HCT116 (cell line): ENCODE data around the gene COL5A1. TPM values are rescaled to one million over a fixed set of nuclear protein-coding genes. Genes with fewer than 3 reads are reported as not detected.

ENCODE experiments used
- ATAC-seq: fragments of 200-7000 bp; cut with Tn5 transposase; 2 replicates; pipeline ENCODE4 v1.9.1; 2020; ENCODE audit warnings: mild to moderate bottlenecking, moderate library complexity
- BruUV-seq: library from RNA; stranded (reverse); fragments of 400-500 nt; replicated peaks from 2 replicates; lab custom pipeline; 2021; lab: Mats Ljungman, UMichigan
- CTCF ChIA-PET: fragments of 300-600 bp; sonication (Branson Sonifier 250); formaldehyde crosslinking; loops from one replicate; lab custom pipeline; 2021; ENCODE audit warnings: antibody characterized with exemption; lab: Charles Lee
- POLR2A ChIA-PET: fragments of 300-600, 350-600 bp; sonication (Branson Sonifier 250); formaldehyde crosslinking; loops from one replicate; lab custom pipeline; 2021; ENCODE audit warnings: antibody characterized with exemption; lab: Charles Lee
- RAD21 ChIA-PET, 2 experiments: fragments of 300-600 bp; sonication (Branson Sonifier 250); formaldehyde crosslinking; loops; one replicate each; lab custom pipeline; 2023; ENCODE audit warnings: low total read pairs in 2 of 2; ENCODE audit not compliant: uncharacterized antibody in 2 of 2, unreplicated experiment in 2 of 2, low non-redundant PET in 1 of 2; lab: Charles Lee
- DNase-seq: peaks from one replicate; pipeline ENCODE4 v3.0.0-alpha.2; 2010; ENCODE audit warnings: low read depth, low spot score
- H2AFZ ChIP-seq: fragments of 200-600 bp; shearing (Covaris generic), sonication (generic); 2 replicates; pipeline ENCODE4 v1.6.1; 2017; ENCODE audit warnings: low read depth, mixed run types, mixed read lengths, antibody characterized with exemption, low read length; ENCODE audit not compliant: poor library complexity, severe bottlenecking
- H3K27ac ChIP-seq: 2 replicates; pipeline ENCODE4 v1.5.1; 2012; ENCODE audit warnings: low read depth, low read length
- H3K27me3 ChIP-seq: fragments of 200-600 bp; sonication (generic); 2 replicates; pipeline ENCODE4 v1.6.1; 2016; ENCODE audit warnings: mixed run types, low read length, mixed read lengths; ENCODE audit not compliant: insufficient read depth
- H3K36me3 ChIP-seq, 2 experiments: fragments of 200-500 bp in 1 of 2; fragments of 200-600 bp in 1 of 2; sonication (Bioruptor generic) in 1 of 2; sonication (generic) in 1 of 2; 2 replicates each; pipeline versions ENCODE4 v1.5.1 to v1.6.1; 2014 to 2016; ENCODE audit warnings: low read length in 2 of 2, inconsistent platforms in 1 of 2, mixed read lengths in 1 of 2, mixed run types in 1 of 2; ENCODE audit not compliant: insufficient read depth in 2 of 2, control insufficient read depth in 1 of 2
- H3K4me1 ChIP-seq, 2 experiments: fragments of 200-600 bp in 1 of 2; sonication (generic) in 1 of 2; 2 replicates each; pipeline versions ENCODE4 v1.5.1 to v1.6.1; 2012 to 2017; ENCODE audit warnings: low read length in 2 of 2, inconsistent platforms in 1 of 2, mild to moderate bottlenecking in 1 of 2, mixed read lengths in 1 of 2, mixed run types in 1 of 2, moderate library complexity in 1 of 2; ENCODE audit not compliant: insufficient read depth in 2 of 2, control insufficient read depth in 1 of 2
- H3K4me2 ChIP-seq: fragments of 200-600 bp; sonication (generic); 2 replicates; pipeline ENCODE4 v1.6.1; 2017; ENCODE audit warnings: mixed run types, low read length, mixed read lengths
- H3K4me3 ChIP-seq, 2 experiments: fragments of 200-600 bp in 1 of 2; sonication (generic) in 1 of 2; replicated peaks in 1 of 2; 2 replicates each; pipeline ENCODE4 v1.5.1; 2011 to 2016; ENCODE audit warnings: low read length in 2 of 2, control low read depth in 1 of 2, low read depth in 1 of 2, mild to moderate bottlenecking in 1 of 2, mixed read lengths in 1 of 2, mixed run types in 1 of 2
- H3K79me2 ChIP-seq: fragments of 200-600 bp; sonication (generic); 2 replicates; pipeline ENCODE4 v1.6.1; 2017; ENCODE audit warnings: mild to moderate bottlenecking, mixed run types, low read length, moderate library complexity, mixed read lengths; ENCODE audit not compliant: insufficient read depth
- H3K9ac ChIP-seq: fragments of 200-600 bp; sonication (generic); 2 replicates; pipeline ENCODE4 v1.6.1; 2016; ENCODE audit warnings: low read length, mixed read lengths
- H3K9me2 ChIP-seq: fragments of 200-600 bp; sonication (generic), shearing (Covaris generic); 2 replicates; pipeline ENCODE4 v1.6.1; 2017; ENCODE audit warnings: mixed run types, mild to moderate bottlenecking, moderate library complexity; ENCODE audit not compliant: insufficient read depth
- H3K9me3 ChIP-seq, 2 experiments: fragments of 200-500 bp in 1 of 2; fragments of 200-600 bp in 1 of 2; sonication (Bioruptor generic) in 1 of 2; sonication (generic) in 1 of 2; 2 replicates each; pipeline ENCODE4 v1.6.1; 2014 to 2017; ENCODE audit warnings: low read length in 2 of 2, mixed read lengths in 2 of 2, inconsistent platforms in 1 of 2, low read depth in 1 of 2, mild to moderate bottlenecking in 1 of 2, mixed run types in 1 of 2, moderate library complexity in 1 of 2; ENCODE audit not compliant: control insufficient read depth in 1 of 2, insufficient read depth in 1 of 2
- H4K20me1 ChIP-seq: fragments of 200-600 bp; sonication (generic), shearing (Covaris generic); 2 replicates; pipeline ENCODE4 v1.6.1; 2017; ENCODE audit warnings: mixed run types, mild to moderate bottlenecking, moderate library complexity; ENCODE audit not compliant: insufficient read depth
- CBX3 ChIP-seq: IDR thresholded peaks from 2 replicates; pipeline ENCODE4 v1.6.1; 2012; ENCODE audit warnings: low read depth
- CTCF ChIP-seq, 3 experiments: fragments of 200-600 bp in 1 of 3; sonication (generic) in 1 of 3; IDR thresholded peaks in 2 of 3; conservative IDR thresholded peaks in 1 of 3; 2 replicates each; pipeline ENCODE4 v1.5.1; 2012 to 2017; ENCODE audit warnings: low read depth in 2 of 3, low read length in 2 of 3, antibody characterized with exemption in 1 of 3, borderline replicate concordance in 1 of 3, control low read depth in 1 of 3, mild to moderate bottlenecking in 1 of 3, mixed read lengths in 1 of 3, mixed run types in 1 of 3, moderate library complexity in 1 of 3; ENCODE audit not compliant: insufficient read depth in 1 of 3
- EGR1 ChIP-seq: IDR thresholded peaks from 2 replicates; pipeline ENCODE4 v1.6.1; 2012; ENCODE audit warnings: low read depth
- EZH2phosphoT487 ChIP-seq: fragments of 200-600 bp; IDR thresholded peaks from 2 replicates; pipeline ENCODE4 v1.6.1; 2018; ENCODE audit warnings: antibody characterized with exemption, borderline replicate concordance
- ZBTB33 ChIP-seq: IDR thresholded peaks from 2 replicates; pipeline ENCODE4 v1.6.1; 2011; ENCODE audit warnings: mild to moderate bottlenecking, low read length, moderate library complexity; ENCODE audit not compliant: insufficient replicate concordance; ENCODE audit errors: extremely low read depth
- ZFX ChIP-seq: fragments of 450-650 bp; IDR thresholded peaks from 2 replicates; pipeline ENCODE4 v1.6.1; 2017
- intact Hi-C: fragments of 100-400 bp; cut with micrococcal nuclease; formaldehyde crosslinking; loops from 2 replicates; pipeline ENCODE4 v1.10.0; 2022
- total RNA-seq: library from RNA; stranded (reverse); gene quantifications from one replicate; pipeline ENCODE4 v1.2.1, GENCODE V29; 2021; ENCODE audit not compliant: unreplicated experiment

Gene COL5A1
- total RNA-seq, 1 experiment from 2014 or later, result 0.30 TPM

- POLR2A ChIA-PET, result no interaction called here
- no peaks in the 10 kb centered on the region for H3K4me1 ChIP-seq
- peaks cover 7 to 15% of the 10 kb centered on the region in 2 experiments; a peak in 2 of 4 replicates for H3K9me3 ChIP-seq
- CTCF ChIA-PET, result no interaction called here
- ATAC-seq (no peak), DNase-seq (no peak)
- BruUV-seq, result no TSS peak
- no peaks in the 10 kb centered on the region for H3K9me2 ChIP-seq
- no peak overlapping the region for H3K9ac ChIP-seq
- H4K20me1 ChIP-seq, result no peaks in the 10 kb centered on the region
- TF ChIP-seq ZFX (no peak), EGR1 (no peak), ZBTB33 (no peak)
- TF ChIP-seq, all 23 proteins: peak for 0
- H3K27me3 ChIP-seq, result no peaks in the 10 kb centered on the region
- no peaks in the 10 kb centered on the region for H3K36me3 ChIP-seq
- no peaks in the 10 kb centered on the region for H3K79me2 ChIP-seq
- RAD21 ChIA-PET, result no interaction called here
- H3K27ac ChIP-seq, result no peak overlapping the region
- H3K4me2 ChIP-seq, result no peak overlapping the region
- no peak overlapping the region for H3K4me3 ChIP-seq
- no peak overlapping the region for H2AFZ ChIP-seq
- intact Hi-C loops, result no loop called here
Observed at GRCh38 chr9:134659688-134660131, 18.1 kb downstream of the COL5A1 start.

GRCh38 chr9:134660407-134660806 lies 18.8 kb downstream of the COL5A1 start:
- H3K9me2 ChIP-seq, result no peaks in the 10 kb centered on the region
- TF ChIP-seq CTCF (IDR thresholded peaks at IDR 0.05 in 2 of 3, conservative IDR thresholded peaks at IDR 0.05 in 1 of 3; ENCODE audit: borderline replicate concordance in 1 of 3, insufficient read depth in 1 of 3, low read depth in 2 of 3, low read length in 2 of 3) (peak in 2 of 3 experiments; percentile 81 to 91; a peak in 4 of 6 replicates), EZH2phosphoT487 (no peak), CBX3 (peak; percentile 62; the same call in 1 of the 2 replicates)
- TF ChIP-seq, all 23 proteins: peak for 2
- no peaks in the 10 kb centered on the region for H3K36me3 ChIP-seq
- ATAC-seq (0 out of 2 replicates have a peak, but pooled peaks have one; percentile 37), DNase-seq (peak; percentile 22)
- H4K20me1 ChIP-seq, result no peaks in the 10 kb centered on the region
- no peaks in the 10 kb centered on the region for H3K79me2 ChIP-seq
- H3K4me3 ChIP-seq, result no peak overlapping the region
- H3K27me3 ChIP-seq, result no peaks in the 10 kb centered on the region
- H3K4me1 ChIP-seq, result no peaks in the 10 kb centered on the region
- ChIA-PET POLR2A (no interaction called here), RAD21 (no interaction called here), CTCF (no interaction called here)
- intact Hi-C loops, result no loop called here
- no peak overlapping the region for H3K4me2 ChIP-seq
- BruUV-seq, result no TSS peak
- H3K9me3 ChIP-seq, result peaks cover 7 to 15% of the 10 kb centered on the region in 2 experiments; a peak in 2 of 4 replicates
- no peak overlapping the region for H3K27ac ChIP-seq
- H2AFZ ChIP-seq, result no peak overlapping the region
- no peak overlapping the region for H3K9ac ChIP-seq
